Measurements from ENCODE around the gene SSX4. TPM values are rescaled to one million over a fixed set of nuclear protein-coding genes. Genes with fewer than 3 reads are reported as not detected.
"Not testable (repeated sequence)": the region's sequence is repeated elsewhere in the genome, so short reads cannot be mapped to it uniquely, and the experiment has no call there.

Gene SSX4, protein sequence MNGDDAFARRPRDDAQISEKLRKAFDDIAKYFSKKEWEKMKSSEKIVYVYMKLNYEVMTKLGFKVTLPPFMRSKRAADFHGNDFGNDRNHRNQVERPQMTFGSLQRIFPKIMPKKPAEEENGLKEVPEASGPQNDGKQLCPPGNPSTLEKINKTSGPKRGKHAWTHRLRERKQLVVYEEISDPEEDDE
- polyA plus RNA-seq (2013, experiment 1 of 2) = 0.35 TPM
- polyA plus RNA-seq (2013, experiment 2 of 2) = 0.45 TPM

GRCh38 chrX:48383239-48383638 is at the start of gene SSX4:
Gene SSX4 (plus strand): TSS chrX:48383539. CDS start chrX:48384054, 515 bp downstream.
- H2BK120ac ChIP-seq (ENCODE audit: low read depth, low read length); H2BK5ac ChIP-seq (ENCODE audit: low read length); H3K56ac ChIP-seq (ENCODE audit: low read length); H3K4ac ChIP-seq (ENCODE audit: low read depth, low read length); H3K4me1 ChIP-seq (ENCODE audit: control insufficient read depth, low read depth, low read length); H4K8ac ChIP-seq (ENCODE audit: low read depth, low read length); H3K79me2 ChIP-seq (ENCODE audit: control insufficient read depth, insufficient read depth, low read length); H3K9ac ChIP-seq (ENCODE audit: low read length); H3K4me3 ChIP-seq (ENCODE audit: low read length); H3K79me1 ChIP-seq (ENCODE audit: low read length); H3K27ac ChIP-seq (ENCODE audit: low read depth, low read length); H3K36me3 ChIP-seq (ENCODE audit: control insufficient read depth, insufficient read depth, low read length); H3K18ac ChIP-seq (ENCODE audit: low read length); H2BK15ac ChIP-seq (replicated peaks; ENCODE audit: low read depth); H3K23ac ChIP-seq (ENCODE audit: low read length); H4K5ac ChIP-seq (ENCODE audit: low read length); H3K27me3 ChIP-seq (ENCODE audit: insufficient read depth, low read length, poor library complexity); H2AK5ac ChIP-seq (ENCODE audit: low read length); H3K4me2 ChIP-seq (ENCODE audit: low read length); DNase-seq: not testable (repeated sequence)
- no CpG with 5 or more reads among the region's 16 CpGs for WGBS (ENCODE audit: extremely low coverage, insufficient coverage, low lambda C conversion rate)

GRCh38 chrX:48346059-48346458 is 37.3 kb upstream of the SSX4 start:
- H4K5ac ChIP-seq (ENCODE audit: low read length); H3K9ac ChIP-seq (ENCODE audit: low read length); H3K23ac ChIP-seq (ENCODE audit: low read length); H3K79me1 ChIP-seq (ENCODE audit: low read length); H3K4me2 ChIP-seq (ENCODE audit: low read length); H3K4me3 ChIP-seq (ENCODE audit: low read length); H3K79me2 ChIP-seq (ENCODE audit: control insufficient read depth, insufficient read depth, low read length); H3K27me3 ChIP-seq (ENCODE audit: insufficient read depth, low read length, poor library complexity); H3K4ac ChIP-seq (ENCODE audit: low read depth, low read length); H4K8ac ChIP-seq (ENCODE audit: low read depth, low read length); H3K18ac ChIP-seq (ENCODE audit: low read length); H3K56ac ChIP-seq (ENCODE audit: low read length); H3K36me3 ChIP-seq (ENCODE audit: control insufficient read depth, insufficient read depth, low read length); H2BK120ac ChIP-seq (ENCODE audit: low read depth, low read length); H2AK5ac ChIP-seq (ENCODE audit: low read length); DNase-seq; H3K4me1 ChIP-seq (ENCODE audit: control insufficient read depth, low read depth, low read length); H3K27ac ChIP-seq (ENCODE audit: low read depth, low read length); H2BK5ac ChIP-seq (ENCODE audit: low read length); H2BK15ac ChIP-seq (replicated peaks; ENCODE audit: low read depth): not testable (repeated sequence)
- WGBS (ENCODE audit: extremely low coverage, insufficient coverage, low lambda C conversion rate) = no CpG with 5 or more reads among the region's 8 CpGs

DNA sequence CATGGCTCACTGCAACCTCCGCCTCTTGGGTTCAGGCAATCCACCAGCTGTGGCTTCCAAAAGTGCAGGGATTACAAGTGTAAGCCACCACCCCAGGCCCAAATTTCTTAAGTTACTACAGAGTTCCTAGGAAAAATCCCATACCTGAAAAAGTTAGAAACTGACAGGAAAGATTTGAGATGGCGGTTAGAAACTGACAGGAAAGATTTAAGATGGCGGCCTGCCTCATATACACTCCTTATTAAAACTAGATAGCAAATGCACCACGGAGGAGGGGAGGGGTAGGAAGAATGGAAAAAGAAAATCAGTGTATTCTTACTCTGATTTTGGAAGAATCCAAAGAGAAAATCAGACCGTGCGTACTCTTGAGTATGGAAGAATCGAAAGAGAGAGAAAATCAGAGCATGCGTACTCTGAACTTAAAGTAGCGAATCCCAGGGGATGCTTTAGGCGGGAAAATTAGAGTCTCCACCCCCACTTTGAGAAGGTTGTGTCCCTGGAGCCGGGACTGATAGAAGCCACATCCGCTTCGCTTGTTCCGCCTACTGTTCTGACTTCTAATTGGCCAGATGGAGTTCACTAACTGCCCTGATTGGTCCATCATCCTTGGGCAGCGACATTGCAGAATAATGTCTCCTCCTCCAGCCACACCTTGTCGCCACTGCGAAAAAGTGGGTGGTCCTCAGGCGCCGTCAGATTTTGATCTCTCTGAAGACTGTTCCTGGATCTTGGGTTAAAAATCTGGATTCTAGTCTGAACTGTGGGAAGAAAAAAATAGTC is 26.8 kb upstream of the SSX4 start, which contains the start of gene SSX3:
TSS of gene SSX3 (minus strand) at position 389 of the 780 bp plus-strand sequence. CDS start 1,454 bp downstream, outside the sequence.
- H3K79me2 ChIP-seq (ENCODE audit: control insufficient read depth, insufficient read depth, low read length); H4K8ac ChIP-seq (ENCODE audit: low read depth, low read length); H3K4me3 ChIP-seq (ENCODE audit: low read length); H3K79me1 ChIP-seq (ENCODE audit: low read length); H3K4me1 ChIP-seq (ENCODE audit: control insufficient read depth, low read depth, low read length); H2BK15ac ChIP-seq (replicated peaks; ENCODE audit: low read depth); H4K5ac ChIP-seq (ENCODE audit: low read length); H3K18ac ChIP-seq (ENCODE audit: low read length); H3K4ac ChIP-seq (ENCODE audit: low read depth, low read length); H3K36me3 ChIP-seq (ENCODE audit: control insufficient read depth, insufficient read depth, low read length); H3K27me3 ChIP-seq (ENCODE audit: insufficient read depth, low read length, poor library complexity); H3K23ac ChIP-seq (ENCODE audit: low read length); H3K4me2 ChIP-seq (ENCODE audit: low read length); DNase-seq; H3K9ac ChIP-seq (ENCODE audit: low read length); H3K56ac ChIP-seq (ENCODE audit: low read length); H2BK5ac ChIP-seq (ENCODE audit: low read length); H3K27ac ChIP-seq (ENCODE audit: low read depth, low read length); H2AK5ac ChIP-seq (ENCODE audit: low read length); H2BK120ac ChIP-seq (ENCODE audit: low read depth, low read length): not testable (repeated sequence)
- no CpG with 5 or more reads among the region's 19 CpGs for WGBS (ENCODE audit: extremely low coverage, insufficient coverage, low lambda C conversion rate)

DNA sequence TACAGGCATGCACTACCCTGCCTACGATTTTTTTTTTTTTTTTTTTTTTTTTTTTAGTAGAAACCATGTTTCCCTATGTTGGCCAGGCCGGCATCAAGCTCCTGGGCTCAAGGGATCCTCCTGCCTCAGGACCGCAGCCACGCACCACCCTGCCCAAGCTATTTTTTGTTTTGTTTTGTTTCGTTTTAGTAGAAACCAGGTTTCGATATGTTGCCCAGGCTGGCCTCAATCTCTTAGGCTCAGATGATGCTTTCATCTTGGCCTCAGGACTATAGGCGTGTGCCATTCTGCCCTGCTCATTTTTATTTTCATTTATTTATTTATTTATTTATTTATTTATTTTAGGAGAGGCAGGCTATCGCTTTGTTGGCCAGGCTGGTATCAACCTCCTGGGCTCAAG is 25.7 kb upstream of the SSX4 start:
- H3K56ac ChIP-seq (ENCODE audit: low read length) = no peak overlapping the region
- H3K27ac ChIP-seq (ENCODE audit: low read depth, low read length) = no peak overlapping the region
- no peak overlapping the region for H2BK15ac ChIP-seq (replicated peaks; ENCODE audit: low read depth)
- no peak overlapping the region for H4K8ac ChIP-seq (ENCODE audit: low read depth, low read length)
- H3K18ac ChIP-seq (ENCODE audit: low read length) = no peak overlapping the region
- no peaks in the 10 kb centered on the region for H3K36me3 ChIP-seq (ENCODE audit: control insufficient read depth, insufficient read depth, low read length)
- WGBS (ENCODE audit: extremely low coverage, insufficient coverage, low lambda C conversion rate) = no CpG with 5 or more reads among the region's 8 CpGs
- no peak overlapping the region for H3K23ac ChIP-seq (ENCODE audit: low read length)
- no peak overlapping the region for H2BK5ac ChIP-seq (ENCODE audit: low read length)
- no peak overlapping the region for H3K9ac ChIP-seq (ENCODE audit: low read length)
- no peaks in the 10 kb centered on the region for H3K79me2 ChIP-seq (ENCODE audit: control insufficient read depth, insufficient read depth, low read length)
- H3K79me1 ChIP-seq (ENCODE audit: low read length) = no peaks in the 10 kb centered on the region
- H3K4ac ChIP-seq (ENCODE audit: low read depth, low read length) = no peak overlapping the region
- no peaks in the 10 kb centered on the region for H3K27me3 ChIP-seq (ENCODE audit: insufficient read depth, low read length, poor library complexity)
- H2BK120ac ChIP-seq (ENCODE audit: low read depth, low read length) = no peak overlapping the region
- H3K4me1 ChIP-seq (ENCODE audit: control insufficient read depth, low read depth, low read length) = no peaks in the 10 kb centered on the region
- H3K4me2 ChIP-seq (ENCODE audit: low read length) = no peak overlapping the region
- no peak overlapping the region for H2AK5ac ChIP-seq (ENCODE audit: low read length)
- no peak overlapping the region for H4K5ac ChIP-seq (ENCODE audit: low read length)
- no peak overlapping the region for H3K4me3 ChIP-seq (ENCODE audit: low read length)
- no peak for DNase-seq

DNA sequence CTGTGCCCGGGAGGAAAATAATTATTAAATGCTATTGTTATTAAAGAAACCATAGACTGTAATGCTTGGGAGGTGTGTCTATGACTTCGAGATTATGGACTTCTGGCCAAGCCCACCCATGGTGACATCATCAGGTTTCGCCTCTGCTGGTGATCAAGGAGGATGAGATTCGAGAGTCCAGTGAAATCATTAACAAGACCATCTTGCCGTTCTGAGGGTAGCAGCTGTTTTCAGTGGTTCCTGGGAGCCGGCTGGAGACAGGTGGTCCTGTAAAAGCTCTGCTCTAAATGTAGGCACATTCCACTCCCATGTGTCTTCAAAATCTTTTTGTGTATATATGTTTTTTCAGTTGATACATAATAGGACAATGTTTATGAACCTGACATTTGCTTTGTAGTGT is 24.1 kb upstream of the SSX4 start:
- WGBS (ENCODE audit: extremely low coverage, insufficient coverage, low lambda C conversion rate) = no CpG with 5 or more reads among the region's 6 CpGs
- not testable (repeated sequence) for H3K36me3 ChIP-seq (ENCODE audit: control insufficient read depth, insufficient read depth, low read length); H3K79me2 ChIP-seq (ENCODE audit: control insufficient read depth, insufficient read depth, low read length); H3K4me2 ChIP-seq (ENCODE audit: low read length); H3K79me1 ChIP-seq (ENCODE audit: low read length); H3K27me3 ChIP-seq (ENCODE audit: insufficient read depth, low read length, poor library complexity); H3K27ac ChIP-seq (ENCODE audit: low read depth, low read length); H3K4me1 ChIP-seq (ENCODE audit: control insufficient read depth, low read depth, low read length); H2AK5ac ChIP-seq (ENCODE audit: low read length); H3K9ac ChIP-seq (ENCODE audit: low read length); H2BK15ac ChIP-seq (replicated peaks; ENCODE audit: low read depth); H4K8ac ChIP-seq (ENCODE audit: low read depth, low read length); H3K23ac ChIP-seq (ENCODE audit: low read length); H3K4ac ChIP-seq (ENCODE audit: low read depth, low read length); H3K56ac ChIP-seq (ENCODE audit: low read length); H2BK120ac ChIP-seq (ENCODE audit: low read depth, low read length); H3K4me3 ChIP-seq (ENCODE audit: low read length); DNase-seq; H3K18ac ChIP-seq (ENCODE audit: low read length); H4K5ac ChIP-seq (ENCODE audit: low read length); H2BK5ac ChIP-seq (ENCODE audit: low read length)

All from mesendoderm (in vitro differentiated cells).